Suppressor macrophage (primary cell): ENCODE results near the gene MBD3L2B.

Source experiments
- DNase-seq, 4 experiments: peaks; one replicate each; pipeline ENCODE4 v3.0.0-alpha.2; 2020 to 2022

MBD3L2B gene

GRCh38 chr19:7010722-7011593 lies 10.3 kb downstream of the MBD3L2B start:
- no peak for DNase-seq

GRCh38 chr19:7007859-7008258 lies 13.4 kb downstream of the MBD3L2B start:
- peak in 2 of 4 experiments; percentile 44 to 54 for DNase-seq

- DNase-seq: no peak
Observed at GRCh38 chr19:7006135-7006704, 15.0 kb downstream of the MBD3L2B start.

GRCh38 chr19:7004313-7004931 lies 16.8 kb downstream of the MBD3L2B start:
- peak; percentile 41 to 79 (median 68) for DNase-seq

GRCh38 chr19:7000816-7001215 lies 20.4 kb downstream of the MBD3L2B start:
- peak; percentile 19 to 77 (median 52) for DNase-seq

GRCh38 chr19:7000333-7000732 lies 20.9 kb downstream of the MBD3L2B start:
- DNase-seq: peak; percentile 35 to 79 (median 66)

- peak; percentile 45 to 79 (median 71) for DNase-seq
Observed at GRCh38 chr19:6999933-7000332, 21.3 kb downstream of the MBD3L2B start.

- DNase-seq: peak; percentile 80 to 90 (median 85)
Observed at GRCh38 chr19:6997679-6998445, 23.4 kb downstream of the MBD3L2B start.

- DNase-seq: no peak
Observed at GRCh38 chr19:6996810-6997209, 24.4 kb downstream of the MBD3L2B start.

GRCh38 chr19:6995054-6995453 lies 26.2 kb downstream of the MBD3L2B start:
- no peak for DNase-seq

- no peak for DNase-seq
Observed at GRCh38 chr19:6988257-6988656, 33.0 kb downstream of the MBD3L2B start.

GRCh38 chr19:6987850-6988249 lies 33.4 kb downstream of the MBD3L2B start:
- peak; percentile 59 to 83 (median 71) for DNase-seq

GRCh38 chr19:6983448-6983847 lies 37.8 kb downstream of the MBD3L2B start:
- no peak for DNase-seq

GRCh38 chr19:6979399-6979798 lies 41.8 kb downstream of the MBD3L2B start:
- no peak for DNase-seq

- no peak for DNase-seq
Observed at GRCh38 chr19:6976197-6976596, 45.0 kb downstream of the MBD3L2B start.

- no peak for DNase-seq
Observed at GRCh38 chr19:6971366-6971765, 49.9 kb downstream of the MBD3L2B start.

GRCh38 chr19:6970443-6970842 lies 50.8 kb downstream of the MBD3L2B start:
- peak; percentile 58 to 79 (median 72) for DNase-seq

GRCh38 chr19:6970021-6970420 lies 51.2 kb downstream of the MBD3L2B start:
- peak; percentile 41 to 88 (median 64) for DNase-seq

GRCh38 chr19:6969490-6969889 lies 51.7 kb downstream of the MBD3L2B start:
- DNase-seq: no peak
